ENCODE measurements around the gene RPS15A. TPM values are rescaled to one million over a fixed set of nuclear protein-coding genes. Genes with fewer than 3 reads are reported as not detected.

The RPS15A gene
- total RNA-seq, 2 donors from 2014 or later = 836 to 2,411 TPM

- H3K36me3 ChIP-seq = peaks cover 0 to 3% of the 10 kb centered on the region in 2 donors
- DNase-seq (ENCODE audit: low spot score) = no peak
- no peak for TF ChIP-seq POLR2AphosphoS5 (IDR thresholded peaks at IDR 0.05)
- TF ChIP-seq POLR2A (IDR thresholded peaks at IDR 0.05) = no peak
- TF ChIP-seq, protein P1, sequence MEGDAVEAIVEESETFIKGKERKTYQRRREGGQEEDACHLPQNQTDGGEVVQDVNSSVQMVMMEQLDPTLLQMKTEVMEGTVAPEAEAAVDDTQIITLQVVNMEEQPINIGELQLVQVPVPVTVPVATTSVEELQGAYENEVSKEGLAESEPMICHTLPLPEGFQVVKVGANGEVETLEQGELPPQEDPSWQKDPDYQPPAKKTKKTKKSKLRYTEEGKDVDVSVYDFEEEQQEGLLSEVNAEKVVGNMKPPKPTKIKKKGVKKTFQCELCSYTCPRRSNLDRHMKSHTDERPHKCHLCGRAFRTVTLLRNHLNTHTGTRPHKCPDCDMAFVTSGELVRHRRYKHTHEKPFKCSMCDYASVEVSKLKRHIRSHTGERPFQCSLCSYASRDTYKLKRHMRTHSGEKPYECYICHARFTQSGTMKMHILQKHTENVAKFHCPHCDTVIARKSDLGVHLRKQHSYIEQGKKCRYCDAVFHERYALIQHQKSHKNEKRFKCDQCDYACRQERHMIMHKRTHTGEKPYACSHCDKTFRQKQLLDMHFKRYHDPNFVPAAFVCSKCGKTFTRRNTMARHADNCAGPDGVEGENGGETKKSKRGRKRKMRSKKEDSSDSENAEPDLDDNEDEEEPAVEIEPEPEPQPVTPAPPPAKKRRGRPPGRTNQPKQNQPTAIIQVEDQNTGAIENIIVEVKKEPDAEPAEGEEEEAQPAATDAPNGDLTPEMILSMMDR (IDR thresholded peaks at IDR 0.05) = no peak
- WGBS = 0% methylated on average over 5 of the region's 5 CpGs
- no peaks in the 10 kb centered on the region for H3K9me3 ChIP-seq
- no peaks in the 10 kb centered on the region for H3K27me3 ChIP-seq (replicated peaks; ENCODE audit: insufficient read depth)
- intact Hi-C loops (cut with DNase I) = no loop called here
- H3K4me3 ChIP-seq = peak overlapping the region; percentile 81 to 87
- H3K4me1 ChIP-seq (replicated peaks) = peaks cover 11% of the 10 kb centered on the region
- peak overlapping the region; percentile 75 to 76 for H3K27ac ChIP-seq
These were observed 652 bp downstream of the RPS15A start for GRCh38 chr16:18789515-18789849.

GRCh38 chr16:18788828-18789514 is 1.2 kb downstream of the RPS15A start:
- Histone ChIP-seq H3K27me3 (replicated peaks; ENCODE audit: insufficient read depth) (no peaks in the 10 kb centered on the region), H3K4me1 (replicated peaks) (peaks cover 11% of the 10 kb centered on the region), H3K36me3 (peaks cover 0 to 3% of the 10 kb centered on the region in 2 donors), H3K9me3 (no peaks in the 10 kb centered on the region), H3K27ac (peak overlapping the region; percentile 75 to 76), H3K4me3 (peak overlapping the region; percentile 81 to 87)
- DNase-seq (ENCODE audit: low spot score) = no peak
- 5% methylated on average over 20 of the region's 20 CpGs for WGBS
- TF ChIP-seq POLR2AphosphoS5 (IDR thresholded peaks at IDR 0.05) (peak; percentile 32), POLR2A (IDR thresholded peaks at IDR 0.05) (no peak)
- intact Hi-C loops (cut with DNase I) = no loop called here

DNA sequence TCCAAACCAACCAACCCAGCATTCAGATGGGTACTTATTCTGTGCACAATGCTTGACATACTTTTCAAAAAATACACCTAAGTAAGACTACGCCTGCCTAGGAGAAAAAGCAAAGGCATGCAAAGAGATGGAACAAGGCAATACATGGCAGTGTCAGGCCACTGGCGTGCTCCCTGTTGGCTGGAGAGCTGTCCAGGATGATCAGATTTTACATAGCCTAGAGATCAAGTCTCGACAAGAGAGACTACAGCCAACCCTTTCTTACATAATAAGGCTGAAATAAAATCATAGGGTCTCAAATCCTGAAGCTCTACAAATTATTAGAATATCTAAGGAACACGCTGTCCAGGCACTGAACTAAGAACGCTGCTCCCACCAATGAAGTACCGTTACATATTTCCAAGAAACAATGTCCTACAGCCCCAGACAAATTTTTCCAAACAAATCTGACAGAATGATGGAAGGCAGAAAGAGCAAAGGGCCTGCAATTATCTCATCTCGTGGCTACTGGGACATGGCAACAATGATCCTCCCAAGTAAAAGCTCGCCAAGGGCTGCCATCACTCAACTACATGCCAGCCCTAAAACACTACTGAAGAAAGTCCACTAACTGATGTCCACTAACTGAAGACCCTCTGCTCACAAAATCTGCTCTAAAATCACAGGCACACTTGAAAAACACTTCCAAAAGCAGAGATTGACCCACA is 5.1 kb downstream of the RPS15A start:
- Histone ChIP-seq H3K4me1 (replicated peaks) (peaks cover 11% of the 10 kb centered on the region), H3K36me3 (peaks cover 0 to 4% of the 10 kb centered on the region in 2 donors), H3K27me3 (replicated peaks; ENCODE audit: insufficient read depth) (no peaks in the 10 kb centered on the region), H3K27ac (no peak overlapping the region), H3K4me3 (no peak overlapping the region), H3K9me3 (no peaks in the 10 kb centered on the region)
- intact Hi-C loops (cut with DNase I) = no loop called here
- TF ChIP-seq, protein P1 (IDR thresholded peaks at IDR 0.05) = no peak
- TF ChIP-seq POLR2AphosphoS5 (IDR thresholded peaks at IDR 0.05) (no peak), POLR2A (IDR thresholded peaks at IDR 0.05) (no peak)
- no peak for DNase-seq (ENCODE audit: low spot score)
- WGBS = 55% methylated on average over 8 of the region's 8 CpGs

GRCh38 chr16:18783430-18784341 is 6.4 kb downstream of the RPS15A start:
- H3K36me3 ChIP-seq = peaks cover 0 to 4% of the 10 kb centered on the region in 2 donors
- H3K4me3 ChIP-seq = no peak overlapping the region
- no peak for DNase-seq (ENCODE audit: low spot score)
- TF ChIP-seq POLR2A (IDR thresholded peaks at IDR 0.05) (no peak), POLR2AphosphoS5 (IDR thresholded peaks at IDR 0.05) (no peak)
- TF ChIP-seq, protein P1 (IDR thresholded peaks at IDR 0.05) = no peak
- intact Hi-C loops (cut with DNase I) = no loop called here
- H3K4me1 ChIP-seq (replicated peaks) = peaks cover 11% of the 10 kb centered on the region
- no peaks in the 10 kb centered on the region for H3K27me3 ChIP-seq (replicated peaks; ENCODE audit: insufficient read depth)
- 79% methylated on average over 17 of the region's 17 CpGs for WGBS
- H3K9me3 ChIP-seq = no peaks in the 10 kb centered on the region
- H3K27ac ChIP-seq = no peak overlapping the region

Data from prostate gland (tissue), 2 donors.